Brain microvascular endothelial cell (primary cell): ENCODE results near the gene CTAG1A.
"Not testable (repeated sequence)": the region's sequence is repeated elsewhere in the genome, so short reads cannot be mapped to it uniquely, and the experiment has no call there.

Source experiments
- DNase-seq: peaks from one replicate; pipeline ENCODE4 v3.0.0-alpha.2; 2020
- H3K27ac ChIP-seq: fragments of 250-450 bp; sonication (Bioruptor Pico); 2 replicates; pipeline ENCODE4 v1.5.1; 2020; ENCODE audit warnings: mild to moderate bottlenecking, moderate library complexity
- H3K27me3 ChIP-seq: fragments of 250-450 bp; sonication (Bioruptor Pico); replicated peaks from 2 replicates; pipeline ENCODE4 v1.5.1; 2020; ENCODE audit warnings: mild to moderate bottlenecking
- H3K36me3 ChIP-seq: fragments of 250-450 bp; sonication (Bioruptor Pico); replicated peaks from 2 replicates; pipeline ENCODE4 v1.5.1; 2020; ENCODE audit warnings: mild to moderate bottlenecking
- H3K4me3 ChIP-seq: 2 replicates; pipeline ENCODE4 v1.5.1; 2011; ENCODE audit warnings: low read depth, mild to moderate bottlenecking, control low read depth, low read length, moderate library complexity
- in situ Hi-C: cut with HindIII; loops from 2 replicates; pipeline ENCODE4 v1.10.0; 2017; ENCODE audit warnings: low sequenced_read_pairs, low pct_ligation_motif_present
- TF ChIP-seq, protein P1 (sequence below): IDR thresholded peaks from 2 replicates; pipeline ENCODE4 v1.5.1; 2011; ENCODE audit warnings: low read depth, mild to moderate bottlenecking, moderate library complexity, low read length, control low read depth, inconsistent platforms; ENCODE audit errors: missing control alignments

CTAG1A gene

DNA sequence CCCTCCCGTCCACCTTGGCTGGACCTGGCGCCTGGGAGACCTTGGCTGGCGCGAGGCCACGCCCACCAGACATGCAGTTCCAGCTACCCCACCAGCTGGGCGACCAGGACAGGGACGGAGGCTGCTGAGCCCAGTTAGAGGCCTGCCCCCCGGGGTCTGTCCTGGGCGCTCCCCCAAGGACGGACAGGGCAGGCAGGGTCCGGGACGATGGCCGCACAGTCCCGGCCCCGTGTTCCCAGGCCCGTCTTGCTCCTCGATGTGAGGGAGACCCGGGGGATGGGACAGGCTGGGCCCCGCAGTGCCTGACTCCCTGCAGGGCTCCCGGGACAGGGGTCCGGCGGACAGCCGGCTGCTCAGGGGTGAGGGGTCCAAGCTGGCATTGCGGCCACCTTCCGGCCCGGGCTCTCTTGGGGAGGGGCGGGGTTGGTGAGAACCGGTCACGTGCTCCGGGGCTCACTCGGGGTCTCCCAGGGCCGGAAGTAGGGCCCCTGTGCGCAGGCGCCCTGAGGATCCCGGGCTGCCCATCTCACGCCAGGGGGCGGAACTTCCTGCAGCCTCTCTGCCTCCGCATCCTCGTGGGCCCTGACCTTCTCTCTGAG lies at the start of gene CTAG1A:
CTAG1A (plus strand) TSS at position 549 of the 599 bp plus-strand sequence. CDS start 74 bp downstream, outside the sequence.
- H3K27ac ChIP-seq, DNase-seq, H3K27me3 ChIP-seq, H3K36me3 ChIP-seq, in situ Hi-C loops, H3K4me3 ChIP-seq: not testable (repeated sequence)

DNA sequence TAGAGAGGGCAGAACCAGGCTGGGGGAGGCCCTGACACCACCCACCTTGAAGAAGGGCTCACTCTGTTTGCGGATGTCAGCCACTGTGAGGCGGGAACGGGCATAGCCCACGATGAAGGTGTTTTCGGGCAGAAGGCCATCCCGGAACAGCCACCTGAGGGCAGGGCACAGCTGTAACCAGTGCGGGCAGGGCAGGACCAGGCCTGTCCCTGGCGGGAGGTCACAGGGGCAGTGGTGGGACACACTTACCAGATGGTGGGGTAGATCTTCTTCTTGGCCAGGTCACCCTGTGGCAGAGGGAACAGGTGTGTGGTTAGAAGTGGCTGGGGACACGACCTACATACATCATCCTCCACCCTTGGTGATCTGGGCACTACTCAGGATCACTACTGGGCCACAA lies 49.0 kb upstream of the CTAG1A start:
- DNase-seq, result no peak
- TF ChIP-seq, protein P1, sequence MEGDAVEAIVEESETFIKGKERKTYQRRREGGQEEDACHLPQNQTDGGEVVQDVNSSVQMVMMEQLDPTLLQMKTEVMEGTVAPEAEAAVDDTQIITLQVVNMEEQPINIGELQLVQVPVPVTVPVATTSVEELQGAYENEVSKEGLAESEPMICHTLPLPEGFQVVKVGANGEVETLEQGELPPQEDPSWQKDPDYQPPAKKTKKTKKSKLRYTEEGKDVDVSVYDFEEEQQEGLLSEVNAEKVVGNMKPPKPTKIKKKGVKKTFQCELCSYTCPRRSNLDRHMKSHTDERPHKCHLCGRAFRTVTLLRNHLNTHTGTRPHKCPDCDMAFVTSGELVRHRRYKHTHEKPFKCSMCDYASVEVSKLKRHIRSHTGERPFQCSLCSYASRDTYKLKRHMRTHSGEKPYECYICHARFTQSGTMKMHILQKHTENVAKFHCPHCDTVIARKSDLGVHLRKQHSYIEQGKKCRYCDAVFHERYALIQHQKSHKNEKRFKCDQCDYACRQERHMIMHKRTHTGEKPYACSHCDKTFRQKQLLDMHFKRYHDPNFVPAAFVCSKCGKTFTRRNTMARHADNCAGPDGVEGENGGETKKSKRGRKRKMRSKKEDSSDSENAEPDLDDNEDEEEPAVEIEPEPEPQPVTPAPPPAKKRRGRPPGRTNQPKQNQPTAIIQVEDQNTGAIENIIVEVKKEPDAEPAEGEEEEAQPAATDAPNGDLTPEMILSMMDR, result no peak
- Histone ChIP-seq H3K36me3 (peaks cover 9% of the 10 kb centered on the region), H3K27me3 (no peaks in the 10 kb centered on the region), H3K27ac (no peak overlapping the region), H3K4me3 (no peak overlapping the region)
- in situ Hi-C loops, result no loop called here

DNA sequence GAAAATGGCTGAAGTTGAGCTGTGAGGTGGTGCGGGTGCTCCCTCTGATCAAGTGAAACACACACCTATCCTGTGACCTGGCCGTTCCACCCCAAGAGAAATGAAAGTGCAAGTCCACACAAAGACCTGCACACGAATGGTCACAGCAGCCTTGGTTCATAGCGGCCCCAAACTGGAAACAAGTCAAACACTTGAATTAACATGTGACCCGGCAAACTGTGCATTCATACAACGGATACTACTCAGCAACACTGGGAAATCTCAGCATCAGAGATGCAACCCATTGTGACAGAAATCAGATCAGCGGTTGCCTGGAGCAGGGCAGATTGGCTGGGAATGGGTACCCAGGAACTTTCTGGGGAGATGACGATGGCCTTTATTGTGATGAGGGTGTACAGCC lies 45.9 kb upstream of the CTAG1A start:
- Histone ChIP-seq H3K27ac (no peak overlapping the region), H3K27me3 (no peaks in the 10 kb centered on the region), H3K4me3 (no peak overlapping the region), H3K36me3 (peaks cover under 1% of the 10 kb centered on the region)
- in situ Hi-C loops, result no loop called here
- TF ChIP-seq, protein P1, result no peak
- DNase-seq, result no peak

DNA sequence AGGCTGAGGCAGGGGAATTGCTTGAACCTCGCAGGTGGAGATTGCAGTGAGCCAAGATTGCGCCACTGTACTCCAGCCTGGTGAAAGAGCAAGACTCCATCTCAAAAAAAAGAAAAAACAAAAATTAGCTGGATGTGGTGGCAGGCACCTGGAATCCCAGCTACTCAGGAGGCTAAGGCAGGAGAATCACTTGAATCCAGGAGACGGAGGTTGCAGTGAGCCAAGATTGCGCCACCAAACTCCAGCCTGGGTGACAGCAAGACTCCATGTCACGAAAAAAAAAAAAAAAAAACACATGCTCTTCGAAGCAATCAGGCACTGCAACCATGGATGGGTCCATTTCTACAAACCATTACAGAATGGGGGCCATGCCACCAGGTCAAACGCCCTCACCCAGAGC lies 44.6 kb upstream of the CTAG1A start:
- DNase-seq, H3K27me3 ChIP-seq, H3K27ac ChIP-seq, H3K36me3 ChIP-seq, in situ Hi-C loops, H3K4me3 ChIP-seq: not testable (repeated sequence)

DNA sequence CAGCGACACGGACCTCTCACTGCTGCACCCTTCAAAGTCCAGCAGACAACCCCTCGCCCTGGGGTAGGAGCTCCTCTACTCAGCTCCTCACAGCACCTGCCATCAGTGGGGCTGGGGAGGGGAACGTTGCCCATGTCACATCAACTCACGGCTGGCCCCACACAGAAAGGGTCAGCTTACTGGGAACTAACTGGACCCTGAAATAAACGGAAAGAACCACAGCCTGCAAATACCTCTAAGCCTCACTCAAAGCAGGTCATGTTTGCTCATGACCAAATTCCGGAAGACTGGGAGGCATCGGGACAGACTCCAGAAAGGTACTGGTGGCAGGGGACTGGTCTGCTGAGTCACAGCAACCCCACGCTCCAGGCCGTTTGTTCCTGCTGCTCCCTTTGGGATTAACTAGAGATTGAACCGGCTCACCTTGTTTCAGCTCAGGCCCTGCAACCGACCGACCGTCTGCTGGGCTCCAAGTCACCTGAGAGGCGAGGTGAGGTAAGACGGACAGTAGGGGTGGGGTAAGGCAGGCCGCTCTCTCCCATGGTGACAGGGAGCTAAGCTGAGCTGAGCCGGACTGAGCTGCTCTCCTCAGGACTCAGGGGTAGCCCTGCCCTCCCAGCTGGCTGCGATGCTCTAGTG lies 43.9 kb upstream of the CTAG1A start:
- in situ Hi-C loops, result no loop called here
- Histone ChIP-seq H3K4me3 (no peak overlapping the region), H3K27ac (peak overlapping the region; percentile 77), H3K27me3 (no peaks in the 10 kb centered on the region), H3K36me3 (no peaks in the 10 kb centered on the region)
- TF ChIP-seq, protein P1, result no peak
- no peak for DNase-seq

DNA sequence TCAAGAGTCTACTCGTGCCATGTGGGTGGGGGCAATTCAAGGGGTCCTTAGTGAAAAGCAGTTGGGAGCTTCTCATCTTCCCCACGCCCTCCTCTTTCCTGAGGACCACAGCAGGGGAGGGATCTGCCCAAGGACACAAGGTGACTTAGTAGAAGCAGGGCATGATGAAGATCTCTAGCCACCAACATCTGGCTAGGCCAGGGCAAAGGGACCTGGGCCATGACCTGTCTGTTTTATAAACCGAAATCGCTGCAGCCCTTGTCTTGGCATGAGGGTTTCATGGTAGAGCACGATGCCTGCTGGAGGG lies 43.4 kb upstream of the CTAG1A start:
- in situ Hi-C loops, result no loop called here
- Histone ChIP-seq H3K4me3 (no peak overlapping the region), H3K27ac (peak overlapping the region; percentile 77), H3K36me3 (no peaks in the 10 kb centered on the region), H3K27me3 (no peaks in the 10 kb centered on the region)
- TF ChIP-seq, protein P1, result no peak
- no peak for DNase-seq
